CD4-positive, CD25-positive, alpha-beta regulatory T cell (primary cell): ENCODE results near the gene TP73. TPM values are rescaled to one million over a fixed set of nuclear protein-coding genes. Genes with fewer than 3 reads are reported as not detected.

ENCODE experiments used
- ATAC-seq, 2 donors: fragments of 150-1000 bp; cut with Tn5 transposase; one replicate each; pipeline ENCODE4 v1.10.0; 2021; ENCODE audit warnings: low read depth in 2 of 2, moderate number of reproducible peaks in 2 of 2, moderate library complexity in 1 of 2
- DNase-seq, 3 donors: peaks; one replicate each; pipeline versions ENCODE4 v3.0.0 to v3.0.0-alpha.2; 2012 to 2022; ENCODE audit warnings: mixed read lengths in 1 of 3
- H3K27ac ChIP-seq: one replicate; pipeline ENCODE4 v1.7.0; 2013; ENCODE audit warnings: mild to moderate bottlenecking, low read length; ENCODE audit not compliant: insufficient read depth, poor library complexity, severe bottlenecking
- H3K27me3 ChIP-seq: one replicate; pipeline ENCODE4 v1.7.0; 2013; ENCODE audit warnings: low read length; ENCODE audit not compliant: control insufficient read depth, insufficient read depth
- H3K36me3 ChIP-seq: one replicate; pipeline ENCODE4 v1.7.0; 2013; ENCODE audit warnings: mild to moderate bottlenecking, low read length, moderate library complexity; ENCODE audit not compliant: control insufficient read depth, insufficient read depth
- H3K4me1 ChIP-seq: 2 replicates; pipeline ENCODE4 v1.7.0; 2013; ENCODE audit warnings: mild to moderate bottlenecking, low read length; ENCODE audit not compliant: insufficient read depth, control insufficient read depth, poor library complexity, severe bottlenecking
- H3K4me3 ChIP-seq: one replicate; pipeline ENCODE4 v1.7.0; 2013; ENCODE audit warnings: low read depth, mild to moderate bottlenecking, low read length, moderate library complexity
- H3K9me3 ChIP-seq, 2 experiments: 1 replicate in 1 of 2; 2 replicates in 1 of 2; pipeline ENCODE4 v1.7.0; 2013; ENCODE audit warnings: low read length in 2 of 2, mild to moderate bottlenecking in 1 of 2, moderate library complexity in 1 of 2; ENCODE audit not compliant: control insufficient read depth in 2 of 2
- H3K27ac Mint-ChIP-seq, 3 donors: one replicate each; pipeline ENCODE4 v1.8.0; 2020 to 2022; ENCODE audit warnings: mild to moderate bottlenecking in 3 of 3, mixed read lengths in 3 of 3, moderate library complexity in 2 of 3
- H3K27me3 Mint-ChIP-seq: one replicate; pipeline ENCODE4 v1.8.0; 2022; ENCODE audit warnings: mild to moderate bottlenecking, mixed read lengths
- H3K36me3 Mint-ChIP-seq: one replicate; pipeline ENCODE4 v1.8.0; 2020; ENCODE audit warnings: mixed read lengths
- H3K4me1 Mint-ChIP-seq, 4 donors: one replicate each; pipeline ENCODE4 v1.8.0; 2020 to 2022; ENCODE audit warnings: mixed read lengths in 4 of 4, mild to moderate bottlenecking in 1 of 4
- H3K4me3 Mint-ChIP-seq, 4 donors: one replicate each; pipeline ENCODE4 v1.8.0; 2020 to 2022; ENCODE audit warnings: mild to moderate bottlenecking in 4 of 4, mixed read lengths in 4 of 4, moderate library complexity in 3 of 4
- H3K9me3 Mint-ChIP-seq, 7 donors: one replicate each; pipeline ENCODE4 v1.8.0; 2020 to 2022; ENCODE audit warnings: mixed read lengths in 7 of 7, mild to moderate bottlenecking in 3 of 7, moderate library complexity in 2 of 7
- polyA plus RNA-seq, 4 donors: library from polyadenylated mRNA; unstranded; fragments of 300-500 nt; fragmentation: Illumina TruSeq; gene quantifications; one replicate each; pipeline ENCODE4 v1.2.3, GENCODE V29; 2021
- total RNA-seq: library from RNA; stranded (reverse); gene quantifications from one replicate; pipeline ENCODE4 v1.2.3, GENCODE V29; 2022

TP73 gene
- total and polyA plus RNA-seq, 5 donors from 2014 or later: 0.08 to 0.12 TPM; not detected in 3

- no peak for DNase-seq
- H3K4me1 ChIP-seq: no peaks in the 10 kb centered on the region
- Mint-ChIP-seq H3K4me3 (no peak overlapping the region), H3K27ac (no peak overlapping the region), H3K36me3 (no peaks in the 10 kb centered on the region), H3K9me3 (no peaks in the 10 kb centered on the region), H3K4me1 (peaks cover 0 to 3% (median 0%) of the 10 kb centered on the region in 4 donors), H3K27me3 (peaks cover 7% of the 10 kb centered on the region)
- no peaks in the 10 kb centered on the region for H3K9me3 ChIP-seq
- H3K27ac ChIP-seq: no peak overlapping the region
- H3K4me3 ChIP-seq: no peak overlapping the region
- ATAC-seq: no peak
- no peaks in the 10 kb centered on the region for H3K36me3 ChIP-seq
- no peaks in the 10 kb centered on the region for H3K27me3 ChIP-seq
Measured at GRCh38 chr1:3714814-3715213, 62.5 kb downstream of the TP73 start.

- no peaks in the 10 kb centered on the region for H3K36me3 Mint-ChIP-seq
Measured at GRCh38 chr1:3716351-3716750, 64.0 kb downstream of the TP73 start.

GRCh38 chr1:3717041-3717714 is 64.9 kb downstream of the TP73 start:
- H3K4me1 ChIP-seq: peaks cover 3% of the 10 kb centered on the region
- Mint-ChIP-seq H3K27ac (no peak overlapping the region), H3K9me3 (no peaks in the 10 kb centered on the region), H3K27me3 (peaks cover 7% of the 10 kb centered on the region), H3K4me1 (peaks cover 0 to 10% (median 0%) of the 10 kb centered on the region in 4 donors), H3K36me3 (no peaks in the 10 kb centered on the region), H3K4me3 (no peak overlapping the region)
- no peak overlapping the region for H3K4me3 ChIP-seq
- no peak overlapping the region for H3K27ac ChIP-seq
- no peaks in the 10 kb centered on the region for H3K36me3 ChIP-seq
- H3K27me3 ChIP-seq: no peaks in the 10 kb centered on the region
- no peaks in the 10 kb centered on the region for H3K9me3 ChIP-seq
- DNase-seq (no peak), ATAC-seq (no peak)

More at GRCh38 chr1:3716351-3716750, 64.0 kb downstream of the TP73 start:
- no peaks in the 10 kb centered on the region for H3K27me3 ChIP-seq
- no peak overlapping the region for H3K4me3 ChIP-seq
- H3K9me3 ChIP-seq: no peaks in the 10 kb centered on the region
- H3K4me1 Mint-ChIP-seq: peaks cover 0 to 10% (median 0%) of the 10 kb centered on the region in 4 donors
- no peaks in the 10 kb centered on the region for H3K36me3 ChIP-seq
- peaks cover 3% of the 10 kb centered on the region for H3K4me1 ChIP-seq
- no peak for DNase-seq
- no peak for ATAC-seq
- H3K4me3 Mint-ChIP-seq: no peak overlapping the region
- no peak overlapping the region for H3K27ac ChIP-seq
- peaks cover 7% of the 10 kb centered on the region for H3K27me3 Mint-ChIP-seq
- no peak overlapping the region for H3K27ac Mint-ChIP-seq
- no peaks in the 10 kb centered on the region for H3K9me3 Mint-ChIP-seq

GRCh38 chr1:3717715-3718601 is 65.6 kb downstream of the TP73 start:
- H3K27ac ChIP-seq: no peak overlapping the region
- H3K27me3 Mint-ChIP-seq: peaks cover 7% of the 10 kb centered on the region
- H3K27ac Mint-ChIP-seq: no peak overlapping the region
- no peak for DNase-seq
- H3K9me3 ChIP-seq: no peaks in the 10 kb centered on the region
- no peaks in the 10 kb centered on the region for H3K9me3 Mint-ChIP-seq
- peaks cover 3% of the 10 kb centered on the region for H3K4me1 ChIP-seq
- peaks cover 0 to 10% (median 0%) of the 10 kb centered on the region in 4 donors for H3K4me1 Mint-ChIP-seq
- no peak for ATAC-seq
- H3K36me3 Mint-ChIP-seq: no peaks in the 10 kb centered on the region
- no peak overlapping the region for H3K4me3 ChIP-seq
- H3K36me3 ChIP-seq: no peaks in the 10 kb centered on the region
- no peaks in the 10 kb centered on the region for H3K27me3 ChIP-seq
- no peak overlapping the region for H3K4me3 Mint-ChIP-seq

GRCh38 chr1:3718764-3719163 is 66.4 kb downstream of the TP73 start:
- Histone ChIP-seq H3K4me3 (no peak overlapping the region), H3K27me3 (no peaks in the 10 kb centered on the region), H3K27ac (no peak overlapping the region), H3K4me1 (peaks cover 3% of the 10 kb centered on the region), H3K9me3 (no peaks in the 10 kb centered on the region), H3K36me3 (no peaks in the 10 kb centered on the region)
- Mint-ChIP-seq H3K4me3 (no peak overlapping the region), H3K9me3 (no peaks in the 10 kb centered on the region), H3K4me1 (peaks cover 0 to 10% (median 0%) of the 10 kb centered on the region in 4 donors), H3K27ac (no peak overlapping the region), H3K27me3 (peaks cover 7% of the 10 kb centered on the region), H3K36me3 (no peaks in the 10 kb centered on the region)
- no peak for ATAC-seq
- no peak for DNase-seq

- ATAC-seq (no peak), DNase-seq (no peak)
- Mint-ChIP-seq H3K9me3 (no peaks in the 10 kb centered on the region), H3K4me3 (no peak overlapping the region), H3K4me1 (peaks cover 0 to 12% (median 0%) of the 10 kb centered on the region in 4 donors), H3K27me3 (peaks cover under 1% of the 10 kb centered on the region), H3K27ac (no peak overlapping the region), H3K36me3 (no peaks in the 10 kb centered on the region)
- Histone ChIP-seq H3K9me3 (no peaks in the 10 kb centered on the region), H3K27ac (no peak overlapping the region), H3K4me3 (no peak overlapping the region), H3K36me3 (no peaks in the 10 kb centered on the region), H3K4me1 (peaks cover 3% of the 10 kb centered on the region), H3K27me3 (no peaks in the 10 kb centered on the region)
Measured at GRCh38 chr1:3721955-3722465, 69.7 kb downstream of the TP73 start.

GRCh38 chr1:3722846-3723245 is 70.5 kb downstream of the TP73 start:
- Mint-ChIP-seq H3K27me3 (no peaks in the 10 kb centered on the region), H3K4me1 (peaks cover 0 to 12% (median 0%) of the 10 kb centered on the region in 4 donors), H3K4me3 (no peak overlapping the region), H3K27ac (no peak overlapping the region), H3K9me3 (no peaks in the 10 kb centered on the region), H3K36me3 (no peaks in the 10 kb centered on the region)
- Histone ChIP-seq H3K27me3 (no peaks in the 10 kb centered on the region), H3K27ac (no peak overlapping the region), H3K9me3 (no peaks in the 10 kb centered on the region), H3K4me3 (no peak overlapping the region), H3K4me1 (peaks cover 3% of the 10 kb centered on the region), H3K36me3 (no peaks in the 10 kb centered on the region)
- DNase-seq (no peak), ATAC-seq (no peak)
